Smooth muscle cell (in vitro differentiated cells): ENCODE data around the gene IL3RA. TPM values are rescaled to one million over a fixed set of nuclear protein-coding genes. Genes with fewer than 3 reads are reported as not detected.

Experiments used
- DNase-seq: peaks from one replicate; lab custom pipeline; 2025; ENCODE audit not compliant: unreplicated experiment; lab: John Stamatoyannopoulos, UW
- H2AFZ ChIP-seq: fragments of 200-600 bp; sonication (generic); 2 replicates; pipeline ENCODE4 v1.6.0; 2016; ENCODE audit warnings: antibody characterized with exemption, low read depth, mild to moderate bottlenecking
- H3F3A ChIP-seq: fragments of 200-600 bp; sonication (generic); 2 replicates; pipeline ENCODE4 v1.6.0; 2017; ENCODE audit warnings: antibody characterized with exemption, low read depth
- H3K27ac ChIP-seq: fragments of 200-600 bp; sonication (generic); 2 replicates; pipeline ENCODE4 v1.5.1; 2016; ENCODE audit warnings: low read depth, mild to moderate bottlenecking
- H3K27me3 ChIP-seq: fragments of 200-600 bp; sonication (generic); 2 replicates; pipeline ENCODE4 v1.6.1; 2016; ENCODE audit warnings: low read depth, mild to moderate bottlenecking
- H3K36me3 ChIP-seq: fragments of 200-600 bp; sonication (generic); 2 replicates; pipeline ENCODE4 v1.5.1; 2016; ENCODE audit warnings: low read depth
- H3K4me1 ChIP-seq: fragments of 200-600 bp; sonication (generic); 2 replicates; pipeline ENCODE4 v1.5.1; 2016; ENCODE audit warnings: low read depth
- H3K4me2 ChIP-seq: fragments of 200-600 bp; sonication (generic); 2 replicates; pipeline ENCODE4 v1.6.0; 2016; ENCODE audit warnings: mild to moderate bottlenecking
- H3K4me3 ChIP-seq: fragments of 200-600 bp; sonication (generic); 2 replicates; pipeline ENCODE4 v1.5.1; 2016; ENCODE audit warnings: mild to moderate bottlenecking
- H3K79me2 ChIP-seq: fragments of 200-600 bp; sonication (generic); 2 replicates; pipeline ENCODE4 v1.6.0; 2016; ENCODE audit warnings: low read depth, mild to moderate bottlenecking
- H3K9ac ChIP-seq: fragments of 200-600 bp; sonication (generic); 2 replicates; pipeline ENCODE4 v1.6.0; 2016; ENCODE audit warnings: low read depth
- H3K9me3 ChIP-seq: fragments of 200-600 bp; sonication (generic); replicated peaks from 2 replicates; pipeline ENCODE4 v1.5.1; 2016; ENCODE audit warnings: low read depth
- H4K20me1 ChIP-seq: fragments of 200-600 bp; sonication (generic); 2 replicates; pipeline ENCODE4 v1.6.0; 2016; ENCODE audit warnings: low read depth
- WGBS: methylation state at CpG from one replicate; pipeline ENCODE4 v1.1.7; 2016; ENCODE audit warnings: low lambda C conversion rate; 5-methylcytosine and 5-hydroxymethylcytosine counted together
- polyA plus RNA-seq: library from polyadenylated mRNA; unstranded; fragments of >200 nt; fragmentation: Nextera tagmentation; extraction: Ambion mirVana; gene quantifications from 2 replicates; pipeline ENCODE4 v1.2.1, GENCODE V29; 2016
- total RNA-seq: library from RNA; depleted of rRNA; stranded (reverse); fragments of >200 nt; gene quantifications from 2 replicates; pipeline ENCODE4 v1.2.3, GENCODE V29; 2014
- TF ChIP-seq, protein P1 (sequence below): fragments of 200-600 bp; sonication (generic); IDR thresholded peaks from 2 replicates; pipeline ENCODE4 v1.5.1; 2017; ENCODE audit warnings: borderline replicate concordance, mild to moderate bottlenecking, antibody characterized with exemption; ENCODE audit not compliant: insufficient read depth, poor library complexity, severe bottlenecking

The IL3RA gene
- total RNA-seq (0.67 TPM in 1 of 2 replicates, not detected in the other), polyA plus RNA-seq (0.24 and 0.90 TPM in 2 replicates)

DNA sequence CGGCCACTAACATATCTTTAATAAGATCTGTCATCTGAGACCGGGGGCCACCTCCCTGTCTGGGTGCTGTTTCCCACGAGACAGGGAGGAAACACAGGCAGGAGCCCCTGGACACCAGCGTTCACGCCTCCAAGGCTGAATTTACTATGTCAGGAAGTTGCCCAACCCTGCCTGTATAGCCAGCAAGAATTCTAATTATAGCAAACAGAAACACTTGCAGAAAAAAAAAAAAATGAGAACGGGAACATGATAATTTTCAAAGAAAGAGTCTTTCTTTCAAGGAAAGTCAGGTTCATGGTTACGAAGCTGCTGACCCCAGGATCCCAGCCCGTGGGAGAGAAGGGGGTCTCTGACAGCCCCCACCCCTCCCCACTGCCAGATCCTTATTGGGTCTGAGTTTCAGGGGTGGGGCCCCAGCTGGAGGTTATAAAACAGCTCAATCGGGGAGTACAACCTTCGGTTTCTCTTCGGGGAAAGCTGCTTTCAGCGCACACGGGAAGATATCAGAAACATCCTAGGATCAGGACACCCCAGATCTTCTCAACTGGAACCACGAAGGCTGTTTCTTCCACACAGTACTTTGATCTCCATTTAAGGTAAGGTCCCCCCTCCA, at the start of gene IL3RA:
Gene IL3RA, plus strand, starts transcription at position 455 of the 613 bp plus-strand sequence. CDS start 4,981 bp downstream, outside the sequence.
- TF ChIP-seq, protein P1, sequence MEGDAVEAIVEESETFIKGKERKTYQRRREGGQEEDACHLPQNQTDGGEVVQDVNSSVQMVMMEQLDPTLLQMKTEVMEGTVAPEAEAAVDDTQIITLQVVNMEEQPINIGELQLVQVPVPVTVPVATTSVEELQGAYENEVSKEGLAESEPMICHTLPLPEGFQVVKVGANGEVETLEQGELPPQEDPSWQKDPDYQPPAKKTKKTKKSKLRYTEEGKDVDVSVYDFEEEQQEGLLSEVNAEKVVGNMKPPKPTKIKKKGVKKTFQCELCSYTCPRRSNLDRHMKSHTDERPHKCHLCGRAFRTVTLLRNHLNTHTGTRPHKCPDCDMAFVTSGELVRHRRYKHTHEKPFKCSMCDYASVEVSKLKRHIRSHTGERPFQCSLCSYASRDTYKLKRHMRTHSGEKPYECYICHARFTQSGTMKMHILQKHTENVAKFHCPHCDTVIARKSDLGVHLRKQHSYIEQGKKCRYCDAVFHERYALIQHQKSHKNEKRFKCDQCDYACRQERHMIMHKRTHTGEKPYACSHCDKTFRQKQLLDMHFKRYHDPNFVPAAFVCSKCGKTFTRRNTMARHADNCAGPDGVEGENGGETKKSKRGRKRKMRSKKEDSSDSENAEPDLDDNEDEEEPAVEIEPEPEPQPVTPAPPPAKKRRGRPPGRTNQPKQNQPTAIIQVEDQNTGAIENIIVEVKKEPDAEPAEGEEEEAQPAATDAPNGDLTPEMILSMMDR: no peak
- no peak for DNase-seq
- H3K4me2 ChIP-seq: peak within 1 kb of the TSS; percentile 65
- no peak within 1 kb of the TSS for H3K27ac ChIP-seq
- H3K9ac ChIP-seq: no peak within 1 kb of the TSS
- H3K27me3 ChIP-seq: no peaks in the 10 kb centered on the region
- no peaks in the 10 kb centered on the region for H3K4me1 ChIP-seq
- no peaks in the 10 kb centered on the region for H3K36me3 ChIP-seq
- H2AFZ ChIP-seq: no peak within 1 kb of the TSS
- no peaks in the 10 kb centered on the region for H3K79me2 ChIP-seq
- no peaks in the 10 kb centered on the region for H4K20me1 ChIP-seq
- peaks cover 5% of the 10 kb centered on the region for H3K9me3 ChIP-seq
- 54% methylated on average over 14 of the region's 14 CpGs for WGBS
- H3F3A ChIP-seq: peaks cover 8% of the 10 kb centered on the region
- peak within 1 kb of the TSS; percentile 34 for H3K4me3 ChIP-seq

DNA sequence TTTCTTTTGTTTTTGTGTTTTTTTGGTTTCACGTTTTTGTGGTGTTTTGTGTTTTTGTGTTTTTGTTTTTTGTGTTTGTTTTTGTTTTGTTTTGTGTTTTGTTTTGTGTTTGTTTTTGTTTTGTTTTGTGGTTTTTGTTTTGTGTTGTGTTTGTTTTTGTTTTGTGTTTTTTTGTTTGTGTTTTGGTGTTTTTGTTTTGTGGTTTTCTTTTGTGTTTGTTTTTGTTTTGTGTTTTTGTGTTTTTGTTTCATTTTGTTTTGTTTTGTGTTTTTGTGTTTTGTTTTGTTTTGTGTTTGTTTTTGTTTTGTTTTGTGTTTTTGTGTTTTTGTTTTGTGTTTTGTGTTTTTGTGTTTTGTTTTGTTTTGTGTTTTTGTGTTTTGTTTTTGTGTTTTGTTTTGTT, 47.0 kb upstream of the IL3RA start:
- Histone ChIP-seq H3K9me3 (no peaks in the 10 kb centered on the region), H3K4me3 (no peak overlapping the region)

DNA sequence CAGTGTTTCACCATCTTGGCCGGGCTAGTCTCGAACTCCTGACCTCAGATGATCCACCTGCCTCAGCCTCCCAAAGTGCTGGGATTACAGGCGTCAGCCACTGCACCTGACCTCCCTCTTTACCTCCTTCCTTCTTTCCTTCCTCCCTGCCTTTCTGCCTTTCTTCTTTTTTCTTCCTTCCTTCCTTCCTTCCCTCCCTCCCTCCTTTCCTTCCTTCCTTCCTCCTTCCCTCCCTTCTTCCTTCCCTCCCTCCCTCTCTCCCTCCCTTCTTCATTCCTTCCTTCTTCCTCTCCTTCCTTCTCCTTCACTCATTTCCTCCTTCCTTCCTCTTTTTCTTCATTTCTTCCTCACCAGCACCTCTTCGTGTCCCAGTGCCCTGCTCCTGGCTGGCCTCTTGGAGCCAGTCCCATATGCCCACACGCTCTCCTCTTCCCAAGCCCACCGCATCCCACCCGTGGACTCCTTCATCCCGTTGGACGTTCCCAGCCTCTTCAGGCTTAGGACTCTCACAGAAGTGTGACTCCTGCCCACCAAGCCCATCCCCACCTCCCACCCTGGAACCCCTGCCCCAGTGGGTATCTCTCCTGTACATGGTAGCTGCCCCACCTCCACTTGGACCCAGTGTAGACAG, 45.4 kb upstream of the IL3RA start:
- 86% methylated on average over 9 of the region's 9 CpGs for WGBS
- H3F3A ChIP-seq: no peaks in the 10 kb centered on the region
- no peak overlapping the region for H3K9ac ChIP-seq
- TF ChIP-seq, protein P1: no peak
- H4K20me1 ChIP-seq: no peaks in the 10 kb centered on the region
- no peak overlapping the region for H3K4me3 ChIP-seq
- H3K27ac ChIP-seq: no peak overlapping the region
- no peaks in the 10 kb centered on the region for H3K4me1 ChIP-seq
- no peaks in the 10 kb centered on the region for H3K36me3 ChIP-seq
- H3K27me3 ChIP-seq: no peaks in the 10 kb centered on the region
- H3K9me3 ChIP-seq: no peaks in the 10 kb centered on the region
- DNase-seq: no peak
- no peak overlapping the region for H2AFZ ChIP-seq
- no peak overlapping the region for H3K4me2 ChIP-seq
- H3K79me2 ChIP-seq: no peaks in the 10 kb centered on the region

More for the DNA sequence above, 47.0 kb upstream of the IL3RA start:
- WGBS: 94% methylated on average over 1 of the region's 1 CpG
- H2AFZ ChIP-seq: no peak overlapping the region
- H3K4me2 ChIP-seq: no peak overlapping the region
- no peak for DNase-seq
- TF ChIP-seq, protein P1: no peak
- H4K20me1 ChIP-seq: no peaks in the 10 kb centered on the region
- no peaks in the 10 kb centered on the region for H3K4me1 ChIP-seq
- no peaks in the 10 kb centered on the region for H3K79me2 ChIP-seq
- H3K9ac ChIP-seq: no peak overlapping the region
- H3K27me3 ChIP-seq: no peaks in the 10 kb centered on the region
- no peak overlapping the region for H3K27ac ChIP-seq
- no peaks in the 10 kb centered on the region for H3F3A ChIP-seq
- H3K36me3 ChIP-seq: no peaks in the 10 kb centered on the region
